DOHH2 (cell line): ENCODE results near the gene TAF6.
"Not testable (repeated sequence)": the region's sequence is repeated elsewhere in the genome, so short reads cannot be mapped to it uniquely, and the experiment has no call there.

Experiments used
- H3F3A ChIP-seq: fragments of 200-600 bp; sonication (generic), shearing (Covaris generic); 2 replicates; pipeline ENCODE4 v1.6.0; 2016; ENCODE audit warnings: antibody characterized with exemption, mild to moderate bottlenecking; ENCODE audit not compliant: control insufficient read depth, insufficient read depth
- H3K27ac ChIP-seq: fragments of 200-600 bp; sonication (generic); 2 replicates; pipeline ENCODE4 v1.5.1; 2014; ENCODE audit warnings: low read depth, mild to moderate bottlenecking, low read length, moderate library complexity
- H3K27me3 ChIP-seq: fragments of 200-600 bp; sonication (generic); 2 replicates; pipeline ENCODE4 v1.6.1; 2014; ENCODE audit warnings: mild to moderate bottlenecking, low read length, mixed read lengths; ENCODE audit not compliant: control insufficient read depth
- H3K36me3 ChIP-seq: fragments of 200-600 bp; sonication (generic); 2 replicates; pipeline ENCODE4 v1.6.1; 2014; ENCODE audit warnings: mild to moderate bottlenecking, low read length, moderate library complexity, mixed read lengths; ENCODE audit not compliant: control insufficient read depth
- H3K4me1 ChIP-seq: fragments of 200-600 bp; sonication (generic); 2 replicates; pipeline ENCODE4 v1.6.1; 2014; ENCODE audit warnings: mild to moderate bottlenecking, low read length, mixed read lengths; ENCODE audit not compliant: control insufficient read depth
- H3K4me2 ChIP-seq: fragments of 200-600 bp; sonication (generic); 2 replicates; pipeline ENCODE4 v1.6.0; 2014; ENCODE audit warnings: mild to moderate bottlenecking, low read length, moderate library complexity
- H3K4me3 ChIP-seq: fragments of 200-600 bp; sonication (generic); 2 replicates; pipeline ENCODE4 v1.5.1; 2014; ENCODE audit warnings: mild to moderate bottlenecking, low read length, mixed read lengths
- H3K79me2 ChIP-seq: fragments of 200-600 bp; sonication (generic); 2 replicates; pipeline ENCODE4 v1.6.1; 2014; ENCODE audit warnings: mild to moderate bottlenecking, low read length, mixed read lengths; ENCODE audit not compliant: control insufficient read depth
- H3K9me2 ChIP-seq: fragments of 200-600 bp; sonication (generic); replicated peaks from 2 replicates; pipeline ENCODE4 v1.6.1; 2014; ENCODE audit warnings: mild to moderate bottlenecking, low read length, mixed read lengths; ENCODE audit not compliant: control insufficient read depth
- H3K9me3 ChIP-seq: fragments of 200-600 bp; sonication (generic); 2 replicates; pipeline ENCODE4 v1.6.1; 2014; ENCODE audit warnings: antibody characterized with exemption, low read length, mixed read lengths; ENCODE audit not compliant: control insufficient read depth, insufficient read depth
- H4K20me1 ChIP-seq: fragments of 200-600 bp; sonication (generic); 2 replicates; pipeline ENCODE4 v1.6.0; 2014; ENCODE audit warnings: low read depth, mild to moderate bottlenecking, antibody characterized with exemption, low read length, moderate library complexity; ENCODE audit not compliant: control insufficient read depth, insufficient read depth
- EZH2phosphoT487 ChIP-seq: fragments of 200-600 bp; sonication (generic); IDR thresholded peaks from 2 replicates; pipeline ENCODE4 v1.6.1; 2017; ENCODE audit warnings: borderline replicate concordance, mild to moderate bottlenecking, antibody characterized with exemption, low read length, moderate library complexity, mixed read lengths
- TF ChIP-seq, protein P1 (sequence below): fragments of 200-600 bp; sonication (generic); IDR thresholded peaks from one replicate; pipeline ENCODE4 v1.5.1; 2014; ENCODE audit warnings: antibody characterized with exemption, mild to moderate bottlenecking, low read depth, low read length; ENCODE audit not compliant: poor library complexity, severe bottlenecking

TAF6 gene

GRCh38 chr7:100148559-100149328 is 29.6 kb upstream of the TAF6 start, which contains the start of gene LAMTOR4:
TSS of gene LAMTOR4 (plus strand) at chr7:100148918. CDS start at chr7:100148973, 55 bp downstream.
- peaks cover 24% of the 10 kb centered on the region for H3F3A ChIP-seq
- peak within 1 kb of the TSS; percentile 79 for H3K27ac ChIP-seq
- H3K4me2 ChIP-seq: peak within 1 kb of the TSS; percentile 98
- no peaks in the 10 kb centered on the region for H3K9me2 ChIP-seq
- H3K9me3 ChIP-seq: no peaks in the 10 kb centered on the region
- H3K79me2 ChIP-seq: peaks cover 49% of the 10 kb centered on the region
- no peaks in the 10 kb centered on the region for H3K27me3 ChIP-seq
- H3K4me3 ChIP-seq: peak within 1 kb of the TSS; percentile 92
- peaks cover 44% of the 10 kb centered on the region for H3K36me3 ChIP-seq
- H3K4me1 ChIP-seq: peaks cover 48% of the 10 kb centered on the region
- TF ChIP-seq, protein P1, sequence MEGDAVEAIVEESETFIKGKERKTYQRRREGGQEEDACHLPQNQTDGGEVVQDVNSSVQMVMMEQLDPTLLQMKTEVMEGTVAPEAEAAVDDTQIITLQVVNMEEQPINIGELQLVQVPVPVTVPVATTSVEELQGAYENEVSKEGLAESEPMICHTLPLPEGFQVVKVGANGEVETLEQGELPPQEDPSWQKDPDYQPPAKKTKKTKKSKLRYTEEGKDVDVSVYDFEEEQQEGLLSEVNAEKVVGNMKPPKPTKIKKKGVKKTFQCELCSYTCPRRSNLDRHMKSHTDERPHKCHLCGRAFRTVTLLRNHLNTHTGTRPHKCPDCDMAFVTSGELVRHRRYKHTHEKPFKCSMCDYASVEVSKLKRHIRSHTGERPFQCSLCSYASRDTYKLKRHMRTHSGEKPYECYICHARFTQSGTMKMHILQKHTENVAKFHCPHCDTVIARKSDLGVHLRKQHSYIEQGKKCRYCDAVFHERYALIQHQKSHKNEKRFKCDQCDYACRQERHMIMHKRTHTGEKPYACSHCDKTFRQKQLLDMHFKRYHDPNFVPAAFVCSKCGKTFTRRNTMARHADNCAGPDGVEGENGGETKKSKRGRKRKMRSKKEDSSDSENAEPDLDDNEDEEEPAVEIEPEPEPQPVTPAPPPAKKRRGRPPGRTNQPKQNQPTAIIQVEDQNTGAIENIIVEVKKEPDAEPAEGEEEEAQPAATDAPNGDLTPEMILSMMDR: peak; percentile 59
- no peak for TF ChIP-seq EZH2phosphoT487
- H4K20me1 ChIP-seq: no peaks in the 10 kb centered on the region

DNA sequence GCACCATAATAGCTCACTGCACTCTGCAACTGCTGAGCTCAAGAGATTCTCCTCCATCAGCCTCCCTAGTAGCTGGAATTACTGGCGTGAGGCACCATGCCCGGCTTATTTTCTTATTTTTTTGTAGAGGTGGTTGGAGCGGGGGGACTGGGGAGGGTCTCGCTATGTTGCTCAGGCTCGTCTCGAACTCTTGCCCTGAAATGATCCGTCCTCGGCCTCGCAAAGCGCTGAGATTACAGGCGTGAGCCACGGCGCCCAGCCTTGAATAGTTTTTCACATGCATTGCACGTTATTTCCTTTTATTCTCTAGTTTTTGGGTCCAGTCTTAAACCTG is 29.0 kb upstream of the TAF6 start:
- Histone ChIP-seq H3K27me3 (no peaks in the 10 kb centered on the region), H3K79me2 (peaks cover 44% of the 10 kb centered on the region), H4K20me1 (no peaks in the 10 kb centered on the region), H3K4me2 (peak overlapping the region; percentile 75), H3K4me1 (peaks cover 43% of the 10 kb centered on the region), H3K36me3 (peaks cover 39% of the 10 kb centered on the region), H3K4me3 (peak overlapping the region; percentile 68), H3K9me2 (no peaks in the 10 kb centered on the region), H3K27ac (peak overlapping the region; percentile 57), H3K9me3 (no peaks in the 10 kb centered on the region), H3F3A (peaks cover 19% of the 10 kb centered on the region)
- TF ChIP-seq EZH2phosphoT487: no peak
- TF ChIP-seq, protein P1: no peak

DNA sequence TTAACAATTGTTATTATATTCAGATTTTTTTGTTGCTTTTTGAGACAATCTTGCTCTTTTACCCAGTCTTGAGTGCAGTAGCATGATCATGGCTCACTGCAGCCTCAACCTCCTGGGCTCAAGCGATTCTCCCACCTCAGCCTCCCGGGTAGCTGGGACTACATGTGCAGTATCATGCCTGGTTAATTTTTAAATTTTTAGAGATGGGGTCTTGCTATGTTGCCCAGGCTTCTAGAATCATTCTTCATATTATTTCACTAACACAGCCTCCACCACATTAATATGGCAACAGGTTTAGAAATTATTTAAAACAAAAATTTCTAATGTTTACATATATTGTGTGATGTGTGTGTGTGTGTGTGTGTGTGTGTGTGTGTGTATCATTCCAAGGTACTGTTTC is 28.1 kb upstream of the TAF6 start:
- H3K79me2 ChIP-seq: peaks cover 35% of the 10 kb centered on the region
- H3K36me3 ChIP-seq: peaks cover 29% of the 10 kb centered on the region
- H4K20me1 ChIP-seq: no peaks in the 10 kb centered on the region
- no peak overlapping the region for H3K4me3 ChIP-seq
- H3K9me2 ChIP-seq: no peaks in the 10 kb centered on the region
- H3K4me2 ChIP-seq: no peak overlapping the region
- no peaks in the 10 kb centered on the region for H3K9me3 ChIP-seq
- H3K4me1 ChIP-seq: peaks cover 43% of the 10 kb centered on the region
- TF ChIP-seq, protein P1: no peak
- TF ChIP-seq EZH2phosphoT487: no peak
- no peaks in the 10 kb centered on the region for H3K27me3 ChIP-seq
- H3F3A ChIP-seq: peaks cover 16% of the 10 kb centered on the region
- no peak overlapping the region for H3K27ac ChIP-seq

DNA sequence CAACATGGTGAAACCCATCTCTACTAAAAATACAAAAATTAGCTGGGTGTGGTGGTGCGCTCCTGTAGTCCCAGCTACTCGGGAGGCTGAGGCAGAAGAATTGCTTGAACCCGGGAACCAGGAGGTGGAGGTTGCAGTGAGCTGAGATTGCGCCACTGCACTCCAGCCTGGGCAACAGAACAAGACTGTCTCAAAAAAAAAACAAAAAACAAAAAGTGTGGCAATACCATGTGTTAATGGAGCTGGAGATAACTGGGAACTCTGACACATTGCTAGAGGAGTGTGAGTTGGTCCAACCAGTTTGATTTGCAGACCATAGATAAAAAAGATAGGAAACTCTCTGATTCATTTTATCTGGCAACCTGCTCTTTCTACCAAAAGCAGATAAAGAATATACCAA is 27.2 kb upstream of the TAF6 start:
- not testable (repeated sequence) for H3K4me2 ChIP-seq, H3F3A ChIP-seq, H3K27me3 ChIP-seq, H4K20me1 ChIP-seq, H3K4me3 ChIP-seq, H3K9me2 ChIP-seq, H3K27ac ChIP-seq, H3K9me3 ChIP-seq
- peaks cover 25% of the 10 kb centered on the region for H3K79me2 ChIP-seq
- peaks cover 43% of the 10 kb centered on the region for H3K4me1 ChIP-seq
- H3K36me3 ChIP-seq: peaks cover 21% of the 10 kb centered on the region
